H9 (cell line): ENCODE results near the gene SNAI1. TPM values are rescaled to one million over a fixed set of nuclear protein-coding genes. Genes with fewer than 3 reads are reported as not detected.

ENCODE experiments used
- DNase-seq: peaks from one replicate; pipeline ENCODE4 v3.0.0-alpha.2; 2017
- H2AFZ ChIP-seq: one replicate; pipeline ENCODE4 v1.6.1; 2013; ENCODE audit warnings: mild to moderate bottlenecking, low read length, control low read depth, moderate library complexity
- H2AK5ac ChIP-seq: 2 replicates; pipeline ENCODE4 v1.6.1; 2013; ENCODE audit warnings: low read length, control low read depth, mixed read lengths; ENCODE audit not compliant: insufficient read length
- H2BK120ac ChIP-seq: one replicate; pipeline ENCODE4 v1.6.1; 2013; ENCODE audit warnings: low read depth, mild to moderate bottlenecking, low read length, control low read depth, inconsistent platforms; ENCODE audit not compliant: poor library complexity, severe bottlenecking
- H2BK12ac ChIP-seq: 2 replicates; pipeline ENCODE4 v1.6.1; 2013; ENCODE audit warnings: low read length, control low read depth, mixed read lengths, low read depth; ENCODE audit not compliant: insufficient read length
- H2BK15ac ChIP-seq: 2 replicates; pipeline ENCODE4 v1.6.1; 2013; ENCODE audit warnings: low read depth, low read length, control low read depth
- H2BK20ac ChIP-seq: one replicate; pipeline ENCODE4 v1.6.1; 2013; ENCODE audit warnings: low read depth, mild to moderate bottlenecking, low read length, control low read depth, inconsistent platforms; ENCODE audit not compliant: poor library complexity, severe bottlenecking
- H2BK5ac ChIP-seq: 2 replicates; pipeline ENCODE4 v1.6.1; 2013; ENCODE audit warnings: low read length, control low read depth, mixed read lengths; ENCODE audit not compliant: insufficient read length
- H3K14ac ChIP-seq: 2 replicates; pipeline ENCODE4 v1.6.1; 2013; ENCODE audit warnings: low read length, control low read depth; ENCODE audit not compliant: insufficient read depth
- H3K18ac ChIP-seq: 2 replicates; pipeline ENCODE4 v1.6.1; 2013; ENCODE audit warnings: low read depth, mild to moderate bottlenecking, mixed read lengths, low read length, control low read depth; ENCODE audit not compliant: insufficient read length
- H3K23ac ChIP-seq: 2 replicates; pipeline ENCODE4 v1.6.1; 2013; ENCODE audit warnings: low read length, control low read depth, mixed read lengths, low read depth; ENCODE audit not compliant: insufficient read length
- H3K23me2 ChIP-seq: 2 replicates; pipeline ENCODE4 v1.6.1; 2013; ENCODE audit warnings: low read depth, mild to moderate bottlenecking, mixed read lengths, low read length, control low read depth; ENCODE audit not compliant: insufficient read length, poor library complexity, severe bottlenecking
- H3K27ac ChIP-seq: 2 replicates; pipeline ENCODE4 v1.5.1; 2013; ENCODE audit warnings: low read length, control low read depth, mixed read lengths, low read depth; ENCODE audit not compliant: insufficient read length
- H3K27me3 ChIP-seq: 2 replicates; pipeline ENCODE4 v1.6.1; 2013; ENCODE audit warnings: low read length, control low read depth, inconsistent platforms; ENCODE audit not compliant: insufficient read depth
- H3K4ac ChIP-seq: 2 replicates; pipeline ENCODE4 v1.6.1; 2013; ENCODE audit warnings: low read depth, mild to moderate bottlenecking, control low read depth, inconsistent platforms, low read length, moderate library complexity
- H3K4me1 ChIP-seq: 2 replicates; pipeline ENCODE4 v1.6.1; 2013; ENCODE audit warnings: low read length, control low read depth, inconsistent platforms; ENCODE audit not compliant: insufficient read depth
- H3K4me2 ChIP-seq: 2 replicates; pipeline ENCODE4 v1.6.1; 2013; ENCODE audit warnings: low read length, control low read depth, mixed read lengths; ENCODE audit not compliant: insufficient read length, insufficient read depth
- H3K56ac ChIP-seq: 2 replicates; pipeline ENCODE4 v1.6.1; 2013; ENCODE audit warnings: low read depth, mild to moderate bottlenecking, mixed read lengths, low read length, control low read depth; ENCODE audit not compliant: insufficient read length
- H3K79me1 ChIP-seq: 2 replicates; pipeline ENCODE4 v1.6.1; 2013; ENCODE audit warnings: low read depth, mild to moderate bottlenecking, moderate library complexity, low read length, control low read depth, inconsistent platforms; ENCODE audit not compliant: insufficient read depth, poor library complexity, severe bottlenecking
- H3K79me2 ChIP-seq: 2 replicates; pipeline ENCODE4 v1.6.1; 2013; ENCODE audit warnings: low read length, control low read depth, inconsistent platforms; ENCODE audit not compliant: insufficient read depth
- H3K9ac ChIP-seq: 2 replicates; pipeline ENCODE4 v1.6.1; 2013; ENCODE audit warnings: low read length, control low read depth, mixed read lengths; ENCODE audit not compliant: insufficient read length; ENCODE audit errors: extremely low read depth
- H3K9me3 ChIP-seq: one replicate; pipeline ENCODE4 v1.6.1; 2013; ENCODE audit warnings: low read depth, low read length, inconsistent platforms; ENCODE audit not compliant: control insufficient read depth
- H3T11ph ChIP-seq: one replicate; pipeline ENCODE4 v1.6.1; 2013; ENCODE audit warnings: mild to moderate bottlenecking, low read length, control low read depth, inconsistent platforms
- H4K20me1 ChIP-seq: one replicate; pipeline ENCODE4 v1.6.1; 2013; ENCODE audit not compliant: control insufficient read depth, insufficient read length, insufficient read depth
- H4K5ac ChIP-seq: 2 replicates; pipeline ENCODE4 v1.6.1; 2013; ENCODE audit warnings: low read depth, mild to moderate bottlenecking, mixed read lengths, low read length, control low read depth; ENCODE audit not compliant: insufficient read length
- H4K8ac ChIP-seq: replicated peaks from 2 replicates; pipeline ENCODE4 v1.6.1; 2013; ENCODE audit warnings: low read length, control low read depth, mixed read lengths, low read depth; ENCODE audit not compliant: insufficient read length
- H4K91ac ChIP-seq: 2 replicates; pipeline ENCODE4 v1.6.1; 2013; ENCODE audit warnings: low read depth, mild to moderate bottlenecking, moderate library complexity, mixed read lengths, low read length, control low read depth; ENCODE audit not compliant: insufficient read length
- H3K27ac Mint-ChIP-seq, 3 experiments: 2 replicates in 2 of 3; 3 replicates in 1 of 3; pipeline ENCODE4 v1.8.0; 2020 to 2021; ENCODE audit warnings: mixed read lengths in 3 of 3, mild to moderate bottlenecking in 1 of 3, moderate library complexity in 1 of 3
- H3K27me3 Mint-ChIP-seq: 2 replicates; pipeline ENCODE4 v1.8.0; 2021; ENCODE audit warnings: low read depth, mild to moderate bottlenecking, moderate library complexity, mixed read lengths
- H3K36me3 Mint-ChIP-seq, 3 experiments: 2 replicates in 2 of 3; 3 replicates in 1 of 3; pipeline ENCODE4 v1.8.0; 2020 to 2021; ENCODE audit warnings: low read depth in 3 of 3, mixed read lengths in 3 of 3; ENCODE audit not compliant: insufficient read depth in 1 of 3
- H3K4me1 Mint-ChIP-seq, 2 experiments: 2 replicates each; pipeline ENCODE4 v1.8.0; 2020; ENCODE audit warnings: mixed read lengths in 2 of 2
- H3K4me3 Mint-ChIP-seq, 2 experiments: 2 replicates in 1 of 2; 3 replicates in 1 of 2; pipeline ENCODE4 v1.8.0; 2020 to 2021; ENCODE audit warnings: mild to moderate bottlenecking in 2 of 2, mixed read lengths in 2 of 2, moderate library complexity in 1 of 2
- H3K9me3 Mint-ChIP-seq, 2 experiments: 2 replicates in 1 of 2; 3 replicates in 1 of 2; pipeline ENCODE4 v1.8.0; 2020; ENCODE audit warnings: mild to moderate bottlenecking in 2 of 2, mixed read lengths in 2 of 2, moderate library complexity in 1 of 2
- WGBS: extraction: QIAGEN DNeasy Blood & Tissue Kit; methylation state at CpG from one replicate; pipeline ENCODE4 v1.1.7; 2013; ENCODE audit warnings: missing lambda C conversion rate, low lambda C conversion rate, mixed read lengths; ENCODE audit not compliant: insufficient read length; ENCODE audit errors: extremely low coverage; 5-methylcytosine and 5-hydroxymethylcytosine counted together
- total RNA-seq: library from RNA; stranded (reverse); gene quantifications from 2 replicates; pipeline ENCODE4 v1.2.1, GENCODE V29; 2021
- TF ChIP-seq, protein P1 (sequence below): fragments of 200-600 bp; sonication (generic); conservative IDR thresholded peaks from 3 replicates; pipeline ENCODE4 v1.8.0; 2021; ENCODE audit warnings: antibody characterized with exemption, mild to moderate bottlenecking

Gene SNAI1
- total RNA-seq, 1 experiment from 2014 or later, result 7.0 TPM

DNA sequence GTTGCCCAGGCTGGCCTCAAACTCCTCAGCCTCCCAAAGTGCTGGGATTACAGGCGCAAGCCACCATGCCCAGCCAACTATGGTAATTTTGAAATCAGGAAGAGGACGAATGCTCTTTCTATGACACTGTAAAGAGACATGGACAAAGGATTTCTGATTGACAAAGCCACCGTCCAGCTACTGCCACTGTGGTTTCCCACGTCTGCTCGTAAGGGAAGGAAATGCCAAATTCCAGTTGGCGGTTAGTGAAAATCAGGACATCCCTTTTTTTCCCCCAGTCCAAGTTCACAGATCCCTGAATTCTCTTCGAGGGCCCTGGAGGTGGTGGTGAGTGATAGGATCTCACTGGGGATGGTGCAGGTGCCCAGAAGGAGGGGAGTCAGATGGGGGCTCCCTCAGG is 31.2 kb downstream of the SNAI1 start:
- peaks cover 21% of the 10 kb centered on the region for H3K27me3 Mint-ChIP-seq
- H2AFZ ChIP-seq, result no peak overlapping the region
- no peak overlapping the region for H3K4me3 Mint-ChIP-seq

More for the DNA sequence above, 31.2 kb downstream of the SNAI1 start:
- no peak overlapping the region for H2BK20ac ChIP-seq
- H3K79me2 ChIP-seq, result no peaks in the 10 kb centered on the region
- H3K23ac ChIP-seq, result no peak overlapping the region
- peaks cover 10% of the 10 kb centered on the region for H3K23me2 ChIP-seq
- no peak for DNase-seq
- no peaks in the 10 kb centered on the region for H4K20me1 ChIP-seq
- no peak overlapping the region for H4K91ac ChIP-seq
- H3K4me1 ChIP-seq, result peaks cover 4% of the 10 kb centered on the region; the same call in 1 of the 2 replicates
- H3K4ac ChIP-seq, result no peak overlapping the region
- no CpG with 5 or more reads among the region's 7 CpGs for WGBS
- Mint-ChIP-seq H3K4me1 (peaks cover 18 to 37% of the 10 kb centered on the region in 2 experiments), H3K36me3 (no peaks in the 10 kb centered on the region), H3K9me3 (no peaks in the 10 kb centered on the region), H3K27ac (no peak overlapping the region)
- H3K18ac ChIP-seq, result no peak overlapping the region
- H3K9ac ChIP-seq, result no peak overlapping the region
- H3K14ac ChIP-seq, result no peak overlapping the region
- no peak overlapping the region for H4K5ac ChIP-seq
- no peak overlapping the region for H3T11ph ChIP-seq
- H3K56ac ChIP-seq, result no peak overlapping the region
- H3K9me3 ChIP-seq, result no peaks in the 10 kb centered on the region
- no peak overlapping the region for H2BK5ac ChIP-seq
- no peak overlapping the region for H3K27ac ChIP-seq
- no peak overlapping the region for H4K8ac ChIP-seq
- H3K79me1 ChIP-seq, result no peaks in the 10 kb centered on the region
- TF ChIP-seq, protein P1, sequence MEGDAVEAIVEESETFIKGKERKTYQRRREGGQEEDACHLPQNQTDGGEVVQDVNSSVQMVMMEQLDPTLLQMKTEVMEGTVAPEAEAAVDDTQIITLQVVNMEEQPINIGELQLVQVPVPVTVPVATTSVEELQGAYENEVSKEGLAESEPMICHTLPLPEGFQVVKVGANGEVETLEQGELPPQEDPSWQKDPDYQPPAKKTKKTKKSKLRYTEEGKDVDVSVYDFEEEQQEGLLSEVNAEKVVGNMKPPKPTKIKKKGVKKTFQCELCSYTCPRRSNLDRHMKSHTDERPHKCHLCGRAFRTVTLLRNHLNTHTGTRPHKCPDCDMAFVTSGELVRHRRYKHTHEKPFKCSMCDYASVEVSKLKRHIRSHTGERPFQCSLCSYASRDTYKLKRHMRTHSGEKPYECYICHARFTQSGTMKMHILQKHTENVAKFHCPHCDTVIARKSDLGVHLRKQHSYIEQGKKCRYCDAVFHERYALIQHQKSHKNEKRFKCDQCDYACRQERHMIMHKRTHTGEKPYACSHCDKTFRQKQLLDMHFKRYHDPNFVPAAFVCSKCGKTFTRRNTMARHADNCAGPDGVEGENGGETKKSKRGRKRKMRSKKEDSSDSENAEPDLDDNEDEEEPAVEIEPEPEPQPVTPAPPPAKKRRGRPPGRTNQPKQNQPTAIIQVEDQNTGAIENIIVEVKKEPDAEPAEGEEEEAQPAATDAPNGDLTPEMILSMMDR, result no peak
- H2AK5ac ChIP-seq, result no peak overlapping the region
- no peak overlapping the region for H2BK120ac ChIP-seq
- no peak overlapping the region for H2BK15ac ChIP-seq
- no peak overlapping the region for H3K4me2 ChIP-seq
- H2BK12ac ChIP-seq, result no peak overlapping the region
- H3K27me3 ChIP-seq, result no peaks in the 10 kb centered on the region
